Measurements from ENCODE around the gene SIGLEC1. TPM values are rescaled to one million over a fixed set of nuclear protein-coding genes. Genes with fewer than 3 reads are reported as not detected.

Gene SIGLEC1
- total and polyA plus RNA-seq, 10 of the 15 experiments (the other 5 are each of a cell fraction or from before 2014, with no cell fraction given) = 0.05 TPM; not detected in 9

DNA sequence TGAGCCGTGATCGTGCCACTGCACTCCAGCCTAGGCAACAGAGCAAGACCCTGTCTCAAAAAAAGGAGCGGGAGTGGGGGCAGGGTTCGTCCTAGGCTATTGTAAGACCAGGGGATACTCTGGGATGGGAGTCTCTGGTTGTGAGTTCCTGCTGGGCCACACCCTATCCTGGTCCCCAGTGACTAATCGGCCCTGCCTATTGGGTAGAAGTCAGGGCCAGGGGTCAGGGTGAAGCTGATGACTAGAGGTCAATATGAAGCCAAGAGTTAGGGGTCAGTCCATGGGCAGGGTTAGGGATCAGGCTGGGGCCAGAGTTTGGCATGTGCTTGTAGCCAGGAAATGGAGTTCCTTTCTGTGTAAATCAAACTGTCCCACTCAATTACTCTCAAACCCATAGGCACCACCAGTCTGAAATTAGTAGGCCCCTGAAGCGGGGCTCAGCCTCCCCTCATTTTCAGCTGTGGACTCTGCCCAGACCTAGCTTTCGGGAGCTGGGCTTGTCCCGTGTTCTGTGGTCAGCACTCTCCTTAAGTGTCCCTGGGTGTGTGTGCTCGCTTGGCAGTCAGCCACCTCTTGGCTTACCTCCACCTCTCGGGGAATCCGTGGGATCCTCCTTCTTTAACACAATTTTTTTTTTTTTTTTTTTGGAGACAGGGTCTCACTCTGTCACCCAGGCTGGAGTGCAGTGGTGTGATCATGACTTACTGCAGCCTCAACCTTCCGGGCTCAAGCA lies 21.9 kb upstream of the SIGLEC1 start (continued):
- TF ChIP-seq, protein P1, sequence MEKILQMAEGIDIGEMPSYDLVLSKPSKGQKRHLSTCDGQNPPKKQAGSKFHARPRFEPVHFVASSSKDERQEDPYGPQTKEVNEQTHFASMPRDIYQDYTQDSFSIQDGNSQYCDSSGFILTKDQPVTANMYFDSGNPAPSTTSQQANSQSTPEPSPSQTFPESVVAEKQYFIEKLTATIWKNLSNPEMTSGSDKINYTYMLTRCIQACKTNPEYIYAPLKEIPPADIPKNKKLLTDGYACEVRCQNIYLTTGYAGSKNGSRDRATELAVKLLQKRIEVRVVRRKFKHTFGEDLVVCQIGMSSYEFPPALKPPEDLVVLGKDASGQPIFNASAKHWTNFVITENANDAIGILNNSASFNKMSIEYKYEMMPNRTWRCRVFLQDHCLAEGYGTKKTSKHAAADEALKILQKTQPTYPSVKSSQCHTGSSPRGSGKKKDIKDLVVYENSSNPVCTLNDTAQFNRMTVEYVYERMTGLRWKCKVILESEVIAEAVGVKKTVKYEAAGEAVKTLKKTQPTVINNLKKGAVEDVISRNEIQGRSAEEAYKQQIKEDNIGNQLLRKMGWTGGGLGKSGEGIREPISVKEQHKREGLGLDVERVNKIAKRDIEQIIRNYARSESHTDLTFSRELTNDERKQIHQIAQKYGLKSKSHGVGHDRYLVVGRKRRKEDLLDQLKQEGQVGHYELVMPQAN (conservative IDR thresholded peaks at IDR 0.05) = no peak
- TF ChIP-seq, protein P2, sequence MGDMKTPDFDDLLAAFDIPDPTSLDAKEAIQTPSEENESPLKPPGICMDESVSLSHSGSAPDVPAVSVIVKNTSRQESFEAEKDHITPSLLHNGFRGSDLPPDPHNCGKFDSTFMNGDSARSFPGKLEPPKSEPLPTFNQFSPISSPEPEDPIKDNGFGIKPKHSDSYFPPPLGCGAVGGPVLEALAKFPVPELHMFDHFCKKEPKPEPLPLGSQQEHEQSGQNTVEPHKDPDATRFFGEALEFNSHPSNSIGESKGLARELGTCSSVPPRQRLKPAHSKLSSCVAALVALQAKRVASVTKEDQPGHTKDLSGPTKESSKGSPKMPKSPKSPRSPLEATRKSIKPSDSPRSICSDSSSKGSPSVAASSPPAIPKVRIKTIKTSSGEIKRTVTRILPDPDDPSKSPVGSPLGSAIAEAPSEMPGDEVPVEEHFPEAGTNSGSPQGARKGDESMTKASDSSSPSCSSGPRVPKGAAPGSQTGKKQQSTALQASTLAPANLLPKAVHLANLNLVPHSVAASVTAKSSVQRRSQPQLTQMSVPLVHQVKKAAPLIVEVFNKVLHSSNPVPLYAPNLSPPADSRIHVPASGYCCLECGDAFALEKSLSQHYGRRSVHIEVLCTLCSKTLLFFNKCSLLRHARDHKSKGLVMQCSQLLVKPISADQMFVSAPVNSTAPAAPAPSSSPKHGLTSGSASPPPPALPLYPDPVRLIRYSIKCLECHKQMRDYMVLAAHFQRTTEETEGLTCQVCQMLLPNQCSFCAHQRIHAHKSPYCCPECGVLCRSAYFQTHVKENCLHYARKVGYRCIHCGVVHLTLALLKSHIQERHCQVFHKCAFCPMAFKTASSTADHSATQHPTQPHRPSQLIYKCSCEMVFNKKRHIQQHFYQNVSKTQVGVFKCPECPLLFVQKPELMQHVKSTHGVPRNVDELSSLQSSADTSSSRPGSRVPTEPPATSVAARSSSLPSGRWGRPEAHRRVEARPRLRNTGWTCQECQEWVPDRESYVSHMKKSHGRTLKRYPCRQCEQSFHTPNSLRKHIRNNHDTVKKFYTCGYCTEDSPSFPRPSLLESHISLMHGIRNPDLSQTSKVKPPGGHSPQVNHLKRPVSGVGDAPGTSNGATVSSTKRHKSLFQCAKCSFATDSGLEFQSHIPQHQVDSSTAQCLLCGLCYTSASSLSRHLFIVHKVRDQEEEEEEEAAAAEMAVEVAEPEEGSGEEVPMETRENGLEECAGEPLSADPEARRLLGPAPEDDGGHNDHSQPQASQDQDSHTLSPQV (IDR thresholded peaks at IDR 0.05) = no peak
- TF ChIP-seq IKZF2 (IDR thresholded peaks at IDR 0.05) (no peak), HCFC1 (IDR thresholded peaks at IDR 0.05; ENCODE audit: low read length) (no peak), SIN3A (IDR thresholded peaks at IDR 0.05; ENCODE audit: low read depth, low read length) (no peak), POLR2AphosphoS2 (IDR thresholded peaks at IDR 0.05; ENCODE audit: low read depth, low read length) (no peak)
